Measurements from ENCODE around the gene WDR35.

DNA sequence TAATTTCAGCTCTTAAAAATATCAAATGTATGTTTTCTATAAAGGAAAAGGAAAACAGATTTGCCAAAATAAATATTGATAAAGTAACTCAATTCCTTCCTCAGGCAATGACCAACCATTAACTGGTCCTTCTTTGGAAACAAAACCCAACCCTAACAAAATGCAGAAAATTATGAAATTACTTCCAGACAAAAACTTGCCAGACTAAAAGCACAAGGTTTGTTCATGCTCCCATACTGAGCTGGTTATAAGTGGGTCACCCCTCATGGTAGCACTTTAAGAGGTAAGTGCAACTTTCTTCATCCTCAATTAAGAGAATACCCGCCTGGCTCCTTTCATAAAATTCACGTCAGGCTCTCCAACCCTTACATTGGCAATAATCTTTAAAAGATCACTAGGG is 57.0 kb downstream of the WDR35 start:
- TF ChIP-seq, protein P1, sequence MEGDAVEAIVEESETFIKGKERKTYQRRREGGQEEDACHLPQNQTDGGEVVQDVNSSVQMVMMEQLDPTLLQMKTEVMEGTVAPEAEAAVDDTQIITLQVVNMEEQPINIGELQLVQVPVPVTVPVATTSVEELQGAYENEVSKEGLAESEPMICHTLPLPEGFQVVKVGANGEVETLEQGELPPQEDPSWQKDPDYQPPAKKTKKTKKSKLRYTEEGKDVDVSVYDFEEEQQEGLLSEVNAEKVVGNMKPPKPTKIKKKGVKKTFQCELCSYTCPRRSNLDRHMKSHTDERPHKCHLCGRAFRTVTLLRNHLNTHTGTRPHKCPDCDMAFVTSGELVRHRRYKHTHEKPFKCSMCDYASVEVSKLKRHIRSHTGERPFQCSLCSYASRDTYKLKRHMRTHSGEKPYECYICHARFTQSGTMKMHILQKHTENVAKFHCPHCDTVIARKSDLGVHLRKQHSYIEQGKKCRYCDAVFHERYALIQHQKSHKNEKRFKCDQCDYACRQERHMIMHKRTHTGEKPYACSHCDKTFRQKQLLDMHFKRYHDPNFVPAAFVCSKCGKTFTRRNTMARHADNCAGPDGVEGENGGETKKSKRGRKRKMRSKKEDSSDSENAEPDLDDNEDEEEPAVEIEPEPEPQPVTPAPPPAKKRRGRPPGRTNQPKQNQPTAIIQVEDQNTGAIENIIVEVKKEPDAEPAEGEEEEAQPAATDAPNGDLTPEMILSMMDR (IDR thresholded peaks at IDR 0.05; ENCODE audit: low read depth, low read length, missing input control) = no peak
- no peak for TF ChIP-seq RAD21 (IDR thresholded peaks at IDR 0.05)
- TF ChIP-seq, protein P2, sequence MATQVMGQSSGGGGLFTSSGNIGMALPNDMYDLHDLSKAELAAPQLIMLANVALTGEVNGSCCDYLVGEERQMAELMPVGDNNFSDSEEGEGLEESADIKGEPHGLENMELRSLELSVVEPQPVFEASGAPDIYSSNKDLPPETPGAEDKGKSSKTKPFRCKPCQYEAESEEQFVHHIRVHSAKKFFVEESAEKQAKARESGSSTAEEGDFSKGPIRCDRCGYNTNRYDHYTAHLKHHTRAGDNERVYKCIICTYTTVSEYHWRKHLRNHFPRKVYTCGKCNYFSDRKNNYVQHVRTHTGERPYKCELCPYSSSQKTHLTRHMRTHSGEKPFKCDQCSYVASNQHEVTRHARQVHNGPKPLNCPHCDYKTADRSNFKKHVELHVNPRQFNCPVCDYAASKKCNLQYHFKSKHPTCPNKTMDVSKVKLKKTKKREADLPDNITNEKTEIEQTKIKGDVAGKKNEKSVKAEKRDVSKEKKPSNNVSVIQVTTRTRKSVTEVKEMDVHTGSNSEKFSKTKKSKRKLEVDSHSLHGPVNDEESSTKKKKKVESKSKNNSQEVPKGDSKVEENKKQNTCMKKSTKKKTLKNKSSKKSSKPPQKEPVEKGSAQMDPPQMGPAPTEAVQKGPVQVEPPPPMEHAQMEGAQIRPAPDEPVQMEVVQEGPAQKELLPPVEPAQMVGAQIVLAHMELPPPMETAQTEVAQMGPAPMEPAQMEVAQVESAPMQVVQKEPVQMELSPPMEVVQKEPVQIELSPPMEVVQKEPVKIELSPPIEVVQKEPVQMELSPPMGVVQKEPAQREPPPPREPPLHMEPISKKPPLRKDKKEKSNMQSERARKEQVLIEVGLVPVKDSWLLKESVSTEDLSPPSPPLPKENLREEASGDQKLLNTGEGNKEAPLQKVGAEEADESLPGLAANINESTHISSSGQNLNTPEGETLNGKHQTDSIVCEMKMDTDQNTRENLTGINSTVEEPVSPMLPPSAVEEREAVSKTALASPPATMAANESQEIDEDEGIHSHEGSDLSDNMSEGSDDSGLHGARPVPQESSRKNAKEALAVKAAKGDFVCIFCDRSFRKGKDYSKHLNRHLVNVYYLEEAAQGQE (IDR thresholded peaks at IDR 0.05) = no peak
